SW480 (cell line): Measurements from ENCODE around the gene SLC25A36.

ENCODE experiments used
- DNase-seq: peaks from one replicate; pipeline ENCODE4 v3.0.0-alpha.2; 2016; ENCODE audit warnings: low spot score

SLC25A36 gene

GRCh38 chr3:140941434-140942220, at the start of gene SLC25A36:
Gene SLC25A36 (plus strand): TSS chr3:140941836. CDS start chr3:140942055, 219 bp downstream.
- DNase-seq, result peak; percentile 99

GRCh38 chr3:140896997-140897396, 44.6 kb upstream of the SLC25A36 start:
- no peak for DNase-seq

GRCh38 chr3:140898340-140899180, 43.1 kb upstream of the SLC25A36 start:
- peak; percentile 71 for DNase-seq

- DNase-seq, result no peak
Observed at GRCh38 chr3:140899363-140899762, 42.3 kb upstream of the SLC25A36 start.

GRCh38 chr3:140902791-140903190, 38.8 kb upstream of the SLC25A36 start:
- no peak for DNase-seq

GRCh38 chr3:140903196-140903595, 38.4 kb upstream of the SLC25A36 start:
- DNase-seq, result no peak

- no peak for DNase-seq
Observed at GRCh38 chr3:140904521-140904920, 37.1 kb upstream of the SLC25A36 start.

- DNase-seq, result no peak
Observed at GRCh38 chr3:140905559-140905958, 36.1 kb upstream of the SLC25A36 start.

GRCh38 chr3:140906785-140907184, 34.9 kb upstream of the SLC25A36 start:
- DNase-seq, result no peak

GRCh38 chr3:140910860-140911259, 30.8 kb upstream of the SLC25A36 start:
- peak; percentile 16 for DNase-seq

GRCh38 chr3:140911822-140912221, 29.8 kb upstream of the SLC25A36 start:
- DNase-seq, result no peak

GRCh38 chr3:140913728-140914127, 27.9 kb upstream of the SLC25A36 start:
- DNase-seq, result no peak

GRCh38 chr3:140914384-140914945, 27.2 kb upstream of the SLC25A36 start:
- no peak for DNase-seq

- DNase-seq, result no peak
Observed at GRCh38 chr3:140916603-140917002, 25.0 kb upstream of the SLC25A36 start.

GRCh38 chr3:140917772-140918171, 23.9 kb upstream of the SLC25A36 start:
- no peak for DNase-seq

- no peak for DNase-seq
Observed at GRCh38 chr3:140920029-140920428, 21.6 kb upstream of the SLC25A36 start.

GRCh38 chr3:140922634-140923033, 19.0 kb upstream of the SLC25A36 start:
- DNase-seq, result peak; percentile 26

- no peak for DNase-seq
Observed at GRCh38 chr3:140924097-140924873, 17.4 kb upstream of the SLC25A36 start.

GRCh38 chr3:140927279-140928069, 14.2 kb upstream of the SLC25A36 start:
- no peak for DNase-seq

- no peak for DNase-seq
Observed at GRCh38 chr3:140929446-140929845, 12.2 kb upstream of the SLC25A36 start.

GRCh38 chr3:140931016-140931454, 10.6 kb upstream of the SLC25A36 start:
- DNase-seq, result no peak
